NCI-H69 (cell line): ENCODE data around the gene IL32.
"Not testable (repeated sequence)": the region's sequence is repeated elsewhere in the genome, so short reads cannot be mapped to it uniquely, and the experiment has no call there.

Experiments used
- DNase-seq: peaks from one replicate; lab custom pipeline; 2025; lab: John Stamatoyannopoulos, UW

Gene IL32

GRCh38 chr16:3070608-3071111, 5.2 kb downstream of the IL32 start:
- DNase-seq = no peak

GRCh38 chr16:3071655-3072054, 6.2 kb downstream of the IL32 start:
- DNase-seq = no peak

GRCh38 chr16:3072148-3072547, 6.7 kb downstream of the IL32 start:
- not testable (repeated sequence) for DNase-seq

- not testable (repeated sequence) for DNase-seq
Observed at GRCh38 chr16:3072576-3073263, 7.3 kb downstream of the IL32 start.

- DNase-seq = no peak
Observed at GRCh38 chr16:3073448-3073847, 8.0 kb downstream of the IL32 start.

- no peak for DNase-seq
Observed at GRCh38 chr16:3074860-3075522, 9.6 kb downstream of the IL32 start.

- no peak for DNase-seq
Observed at GRCh38 chr16:3075523-3075915, 10.1 kb downstream of the IL32 start.

- not testable (repeated sequence) for DNase-seq
Observed at GRCh38 chr16:3075946-3076345, 10.5 kb downstream of the IL32 start.

GRCh38 chr16:3076577-3076976, 11.1 kb downstream of the IL32 start:
- DNase-seq = no peak

GRCh38 chr16:3080024-3080423, 14.6 kb downstream of the IL32 start:
- DNase-seq = no peak

GRCh38 chr16:3081957-3082356, 16.5 kb downstream of the IL32 start:
- not testable (repeated sequence) for DNase-seq

- DNase-seq = not testable (repeated sequence)
Observed at GRCh38 chr16:3083408-3083807, 18.0 kb downstream of the IL32 start.

GRCh38 chr16:3084491-3084890, 19.1 kb downstream of the IL32 start:
- DNase-seq = no peak

GRCh38 chr16:3084969-3085670, 19.7 kb downstream of the IL32 start:
- DNase-seq = no peak

- no peak for DNase-seq
Observed at GRCh38 chr16:3085868-3086595, 20.6 kb downstream of the IL32 start.

- no peak for DNase-seq
Observed at GRCh38 chr16:3086596-3087242, 21.3 kb downstream of the IL32 start.

- DNase-seq = no peak
Observed at GRCh38 chr16:3087243-3088235, 22.1 kb downstream of the IL32 start.

- no peak for DNase-seq
Observed at GRCh38 chr16:3088450-3088849, 23.0 kb downstream of the IL32 start.

- DNase-seq = no peak
Observed at GRCh38 chr16:3088925-3089716, 23.7 kb downstream of the IL32 start.
